Measurements from ENCODE around the gene CD36.

CD36 gene

DNA sequence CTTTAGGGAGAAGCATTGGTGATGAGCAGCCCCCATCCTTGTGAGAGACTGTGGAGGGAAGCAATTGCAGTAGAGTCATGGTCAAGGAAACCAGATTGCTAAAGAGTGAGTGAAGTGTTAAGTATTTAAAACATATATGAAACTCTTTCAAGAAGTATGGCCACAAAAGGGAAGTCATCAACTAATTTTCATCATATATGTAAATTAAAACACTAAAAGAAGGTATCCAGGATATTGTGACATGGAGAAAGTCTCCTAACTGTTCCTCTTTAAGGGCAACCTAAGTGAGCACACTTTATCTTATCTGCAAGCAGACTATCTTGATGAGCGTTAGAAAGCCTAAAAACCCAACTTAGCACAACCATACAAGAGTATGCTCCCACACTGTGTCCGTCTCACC, 69.7 kb downstream of the CD36 start:
- DNase-seq = no peak

DNA sequence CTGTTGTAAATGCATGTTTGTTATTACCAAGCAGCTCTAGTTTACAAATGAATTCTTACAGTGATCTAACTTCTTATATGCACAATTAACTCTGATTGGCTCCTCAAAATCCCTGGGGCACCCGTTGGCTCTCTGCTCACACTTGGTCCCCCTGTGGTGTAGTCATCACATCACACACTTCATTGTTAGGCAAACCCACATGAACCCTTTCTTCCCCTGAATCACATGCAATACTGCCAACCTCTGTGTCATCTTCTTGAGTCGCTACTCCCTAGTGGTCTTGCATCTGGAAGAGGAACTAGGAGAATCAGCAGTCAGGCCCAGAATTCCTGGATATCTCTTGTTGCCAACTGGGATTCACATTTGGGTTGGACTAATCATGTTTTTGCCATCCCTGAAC, 73.1 kb downstream of the CD36 start:
- DNase-seq = no peak

- DNase-seq = no peak
These were observed 80.8 kb downstream of the CD36 start for GRCh38 chr7:80719261-80719660.

DNA sequence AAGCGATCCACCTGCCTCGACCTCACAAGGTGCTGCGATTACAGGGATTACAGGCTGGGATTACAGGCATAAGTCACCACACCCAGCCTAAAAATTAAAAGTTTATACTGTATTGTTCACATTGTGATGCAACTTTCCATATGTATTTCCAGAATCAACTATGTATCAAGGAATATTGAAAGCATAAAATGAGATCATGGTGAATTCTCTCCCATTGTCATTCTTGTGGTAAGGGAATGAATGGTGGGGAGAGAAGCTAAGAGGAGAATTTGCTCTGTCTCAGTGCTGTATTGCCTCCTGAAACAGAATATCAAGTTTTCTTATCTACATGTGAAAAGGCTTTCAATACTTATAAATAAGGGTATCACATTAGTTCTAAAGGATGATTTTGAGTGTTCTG, 81.7 kb downstream of the CD36 start:
- no peak for DNase-seq

- no peak for DNase-seq
These were observed 83.6 kb downstream of the CD36 start for GRCh38 chr7:80721883-80722615.

DNA sequence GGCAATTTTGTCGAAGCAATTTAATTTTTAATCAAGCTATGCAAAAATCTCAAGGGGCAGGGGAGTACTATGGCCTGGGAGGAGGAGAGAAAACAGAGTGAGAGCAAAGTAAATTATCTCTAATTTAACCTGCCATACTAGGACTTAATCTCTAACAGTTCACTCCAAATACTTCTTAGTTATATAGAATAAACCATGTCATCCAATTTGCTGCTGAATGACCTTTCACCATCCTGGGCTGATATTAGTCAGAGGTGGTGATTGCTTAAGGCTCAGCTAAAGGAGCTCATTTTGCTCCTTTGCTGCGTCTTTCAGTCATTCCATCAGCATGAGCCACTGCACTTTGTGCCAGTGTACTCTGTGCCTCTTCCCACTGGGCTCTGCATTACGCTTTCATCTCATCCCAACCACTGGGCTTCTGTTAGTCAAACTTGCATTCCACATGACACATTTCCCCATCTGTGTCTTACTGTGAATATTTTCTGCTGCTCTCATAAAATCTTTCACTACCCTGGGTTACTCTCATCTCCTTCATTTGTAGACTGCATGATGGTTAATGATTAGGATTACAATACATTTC, 84.3 kb downstream of the CD36 start:
- no peak for DNase-seq

DNA sequence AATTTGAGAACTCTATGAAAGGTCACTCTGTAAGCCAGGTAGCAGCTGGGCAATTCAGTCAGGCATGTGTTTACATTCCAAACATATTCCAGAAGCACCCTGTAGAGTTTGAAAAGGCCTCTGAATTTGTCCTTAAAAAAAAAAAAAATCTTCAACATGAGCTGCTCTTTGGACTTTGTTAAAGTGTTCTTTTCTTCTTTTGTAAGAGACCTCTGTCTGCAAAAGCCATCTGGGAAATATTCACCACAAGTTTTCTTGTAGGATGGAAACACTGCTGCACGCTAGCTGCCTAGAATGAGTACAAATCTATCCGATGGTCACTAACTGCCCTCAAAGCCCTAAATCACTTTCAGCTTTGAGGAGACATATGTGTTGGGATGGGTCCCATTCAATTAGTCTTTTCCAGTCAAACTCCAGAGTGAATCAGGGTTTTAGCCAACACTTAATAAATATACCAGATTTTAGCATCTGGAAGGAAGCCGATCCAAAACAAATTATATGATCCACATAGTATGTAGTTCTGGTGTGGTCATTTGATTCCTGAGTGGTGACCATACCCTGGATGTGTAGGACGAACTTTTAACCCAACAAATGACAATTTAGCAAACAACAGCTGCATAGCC, 85.9 kb downstream of the CD36 start:
- no peak for DNase-seq

DNA sequence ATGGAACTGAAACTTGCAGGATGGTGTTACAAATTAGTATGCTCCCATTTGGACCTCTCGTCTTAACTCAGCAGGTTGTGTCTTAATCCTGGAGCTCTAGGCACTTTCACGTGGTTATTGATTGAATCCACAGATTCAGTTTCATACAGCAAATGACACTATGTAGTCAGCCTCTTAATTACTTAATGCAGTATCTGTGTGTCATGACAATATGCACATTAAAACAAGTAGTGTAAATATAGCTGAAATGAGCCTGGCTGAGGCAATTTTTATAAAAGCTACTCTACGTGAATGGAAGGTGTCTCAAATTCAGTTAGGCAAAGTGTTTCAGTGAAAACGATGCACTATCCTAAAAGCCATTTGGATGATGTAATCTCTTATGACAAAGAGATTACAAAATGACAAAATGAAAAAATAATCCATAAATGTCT, 86.8 kb downstream of the CD36 start:
- peak; percentile 16 for DNase-seq

Measured in NCI-H748 treated with DMSO at 0.1 percent for 48 hours (cell line).